Kidney (tissue), 14 donors: ENCODE data around the gene GALNT18. TPM values are rescaled to one million over a fixed set of nuclear protein-coding genes. Genes with fewer than 3 reads are reported as not detected.

Source experiments
- DNase-seq, 5 donors: peaks; one replicate each; pipeline ENCODE4 v3.0.0-alpha.2; 2013 to 2020
- FAIRE-seq: peaks from 2 replicates; lab custom pipeline; 2012; peaks lifted over from hg19 to GRCh38; lab: Jason Lieb, UNC
- H3K27ac ChIP-seq, 2 donors: one replicate each; pipeline ENCODE4 v1.7.0; 2013; ENCODE audit warnings: low read depth in 2 of 2, low read length in 2 of 2, inconsistent platforms in 1 of 2
- H3K27me3 ChIP-seq: one replicate; pipeline ENCODE4 v1.7.1; 2013; ENCODE audit warnings: low read length, inconsistent platforms; ENCODE audit not compliant: control insufficient read depth, insufficient read depth
- H3K36me3 ChIP-seq, 3 donors: one replicate each; pipeline versions ENCODE4 v1.7.0 to v1.7.1; 2013; ENCODE audit warnings: low read length in 3 of 3, control low read depth in 1 of 3, inconsistent platforms in 1 of 3; ENCODE audit not compliant: insufficient read depth in 3 of 3, control insufficient read depth in 2 of 3
- H3K4me1 ChIP-seq, 3 donors: one replicate each; pipeline versions ENCODE4 v1.7.0 to v1.7.1; 2013; ENCODE audit warnings: low read length in 3 of 3, inconsistent platforms in 1 of 3, low read depth in 1 of 3; ENCODE audit not compliant: control insufficient read depth in 2 of 3, insufficient read depth in 2 of 3
- H3K4me3 ChIP-seq, 3 donors: one replicate each; pipeline versions ENCODE4 v1.7.0 to v1.8.1; 2013; ENCODE audit warnings: low read length in 3 of 3, control low read depth in 1 of 3, inconsistent platforms in 1 of 3
- H3K9ac ChIP-seq, 3 donors: one replicate each; pipeline versions ENCODE4 v1.7.0 to v1.7.1; 2013; ENCODE audit warnings: low read length in 3 of 3, control low read depth in 1 of 3, inconsistent platforms in 1 of 3
- H3K9me3 ChIP-seq, 3 donors: one replicate each; pipeline versions ENCODE4 v1.7.0 to v1.7.1; 2013; ENCODE audit warnings: low read length in 3 of 3, control low read depth in 1 of 3, inconsistent platforms in 1 of 3; ENCODE audit not compliant: control insufficient read depth in 2 of 3, insufficient read depth in 1 of 3
- intact Hi-C: fragments of 100-400 bp; cut with DNase I; formaldehyde crosslinking; loops from one replicate; pipeline ENCODE4 v1.11.1; 2022
- polyA plus RNA-seq: library from polyadenylated mRNA; stranded (reverse); fragments of 350-450 nt; fragmentation: Illumina TruSeq; extraction: RNeasy Lipid Tissue Mini Kit (QIAGEN cat#74804); gene quantifications from one replicate; pipeline ENCODE4 v1.2.3, GENCODE V29; 2014; ENCODE audit warnings: low read depth, low replicate concordance; ENCODE audit not compliant: insufficient read depth
- total RNA-seq: library from RNA; stranded (reverse); fragmentation: NEBNext Ultra II Directional; extraction: Animal tissue kit (Norgen Biotek cat#: 25700); gene quantifications from one replicate; pipeline ENCODE4 v1.2.1, GENCODE V29; 2021
- TF ChIP-seq, protein P1 (sequence below): IDR thresholded peaks from 3 replicates; pipeline ENCODE4 v1.5.1; 2012; ENCODE audit warnings: mild to moderate bottlenecking, moderate library complexity, borderline replicate concordance; ENCODE audit not compliant: insufficient read depth; ENCODE audit errors: extremely low read depth
- donor health status: control.
- donor health status: control.
- donor health status: control.
- donor health status: control.
- donor health status: control.
- donor health status: DM: yes; HTN: yes; CAD: no.
- donor health status: Normal renal cell carcinoma (clear cell type).

Gene GALNT18
- total and polyA plus RNA-seq, 2 donors from 2014 or later, result 27.2 to 42.1 TPM

DNA sequence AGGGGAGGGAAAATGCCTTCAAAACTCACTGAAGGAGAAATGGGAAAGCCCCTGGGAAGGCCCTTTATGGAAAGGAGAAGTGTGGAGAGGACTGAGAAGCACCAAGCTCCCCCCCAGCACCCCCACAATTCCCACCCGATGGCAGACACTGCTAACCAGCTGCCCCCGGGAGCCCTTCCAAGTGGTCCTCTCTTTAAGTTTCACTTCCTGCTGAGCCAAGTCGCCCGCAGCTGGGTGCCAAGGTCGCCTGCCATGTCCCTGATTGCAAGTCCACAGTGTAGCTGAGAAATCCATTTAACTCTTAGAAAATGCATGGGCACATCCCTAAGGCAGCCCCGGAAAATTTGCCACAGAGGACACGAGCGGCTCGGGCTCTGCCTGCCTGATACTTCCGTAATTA is 68.2 kb downstream of the GALNT18 start:
- Histone ChIP-seq H3K9me3 (no peaks in the 10 kb centered on the region), H3K4me1 (peaks cover 6 to 44% (median 35%) of the 10 kb centered on the region in 3 donors), H3K9ac (peak overlapping the region in 1 of 3 donors; percentile 34), H3K27me3 (no peaks in the 10 kb centered on the region), H3K4me3 (no peak overlapping the region), H3K36me3 (no peaks in the 10 kb centered on the region), H3K27ac (peak overlapping the region; percentile 49 to 59)
- intact Hi-C loops, result no loop called here
- FAIRE-seq (no peak), DNase-seq (peak in 2 of 5 donors; percentile 20 to 35)
- TF ChIP-seq, protein P1, sequence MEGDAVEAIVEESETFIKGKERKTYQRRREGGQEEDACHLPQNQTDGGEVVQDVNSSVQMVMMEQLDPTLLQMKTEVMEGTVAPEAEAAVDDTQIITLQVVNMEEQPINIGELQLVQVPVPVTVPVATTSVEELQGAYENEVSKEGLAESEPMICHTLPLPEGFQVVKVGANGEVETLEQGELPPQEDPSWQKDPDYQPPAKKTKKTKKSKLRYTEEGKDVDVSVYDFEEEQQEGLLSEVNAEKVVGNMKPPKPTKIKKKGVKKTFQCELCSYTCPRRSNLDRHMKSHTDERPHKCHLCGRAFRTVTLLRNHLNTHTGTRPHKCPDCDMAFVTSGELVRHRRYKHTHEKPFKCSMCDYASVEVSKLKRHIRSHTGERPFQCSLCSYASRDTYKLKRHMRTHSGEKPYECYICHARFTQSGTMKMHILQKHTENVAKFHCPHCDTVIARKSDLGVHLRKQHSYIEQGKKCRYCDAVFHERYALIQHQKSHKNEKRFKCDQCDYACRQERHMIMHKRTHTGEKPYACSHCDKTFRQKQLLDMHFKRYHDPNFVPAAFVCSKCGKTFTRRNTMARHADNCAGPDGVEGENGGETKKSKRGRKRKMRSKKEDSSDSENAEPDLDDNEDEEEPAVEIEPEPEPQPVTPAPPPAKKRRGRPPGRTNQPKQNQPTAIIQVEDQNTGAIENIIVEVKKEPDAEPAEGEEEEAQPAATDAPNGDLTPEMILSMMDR, result no peak

DNA sequence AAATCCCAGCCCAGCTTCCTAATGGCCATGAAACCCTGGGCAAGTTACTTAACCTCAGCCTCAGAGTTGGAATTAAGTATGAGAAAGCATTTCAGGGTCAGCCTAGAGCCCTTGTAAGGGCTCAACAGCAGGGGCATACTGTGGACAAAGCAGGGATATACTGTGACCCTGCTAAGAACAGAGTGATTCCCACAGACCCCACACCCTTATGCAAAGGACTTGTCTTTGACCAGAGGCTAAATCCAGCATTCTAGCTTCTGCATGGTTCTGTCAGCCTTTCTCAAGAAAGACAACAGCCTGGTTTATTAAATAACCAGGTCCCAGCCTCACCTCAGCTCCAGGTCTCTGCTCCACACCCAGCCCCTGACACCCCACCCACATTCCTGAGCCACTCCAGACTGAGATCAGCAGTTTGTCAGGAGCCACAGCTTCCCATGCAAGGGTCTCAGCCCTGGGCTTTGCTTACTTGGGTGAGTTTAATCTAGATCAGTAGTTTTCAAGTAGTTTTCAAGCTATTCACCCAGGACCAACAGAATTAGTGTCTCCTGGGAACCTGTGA is 69.2 kb downstream of the GALNT18 start:
- peak overlapping the region in 1 of 3 donors; percentile 34 for H3K9ac ChIP-seq
- H3K9me3 ChIP-seq, result no peaks in the 10 kb centered on the region
- H3K27me3 ChIP-seq, result no peaks in the 10 kb centered on the region
- H3K27ac ChIP-seq, result peak overlapping the region in 1 of 2 donors; percentile 46
- TF ChIP-seq, protein P1, result no peak
- no peaks in the 10 kb centered on the region for H3K36me3 ChIP-seq
- peaks cover 5 to 44% (median 30%) of the 10 kb centered on the region in 3 donors for H3K4me1 ChIP-seq
- DNase-seq (peak in 4 of 5 donors; percentile 57 to 72 (median 60)), FAIRE-seq (no peak)
- intact Hi-C loops, result no loop called here
- H3K4me3 ChIP-seq, result no peak overlapping the region

DNA sequence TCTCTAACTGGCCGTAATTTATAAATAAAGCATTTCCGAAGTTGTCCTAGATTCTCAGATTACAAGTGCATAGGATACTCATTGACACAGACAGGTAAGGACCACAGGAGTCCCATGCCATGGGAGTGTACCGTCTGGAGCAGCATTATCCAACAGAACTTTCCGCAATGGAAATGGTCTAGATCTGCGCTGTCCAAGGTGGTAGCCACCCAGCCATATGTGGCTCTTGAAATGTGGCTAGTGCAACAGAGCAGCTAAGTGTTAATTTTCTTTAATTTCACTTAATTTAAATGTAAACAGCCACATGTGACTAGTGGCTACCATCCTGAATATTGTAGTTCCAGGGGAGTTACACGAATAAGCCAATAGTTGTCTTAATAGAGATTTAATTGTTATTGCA is 71.3 kb downstream of the GALNT18 start:
- no peak overlapping the region for H3K4me3 ChIP-seq
- H3K9ac ChIP-seq, result no peak overlapping the region
- peaks cover 0 to 37% (median 27%) of the 10 kb centered on the region in 3 donors for H3K4me1 ChIP-seq
- H3K36me3 ChIP-seq, result no peaks in the 10 kb centered on the region
- H3K9me3 ChIP-seq, result no peaks in the 10 kb centered on the region
- TF ChIP-seq, protein P1, result no peak
- DNase-seq (no peak), FAIRE-seq (no peak)
- intact Hi-C loops, result no loop called here
- no peaks in the 10 kb centered on the region for H3K27me3 ChIP-seq
- no peak overlapping the region for H3K27ac ChIP-seq
